ENCODE results near the gene MKKS. TPM values are rescaled to one million over a fixed set of nuclear protein-coding genes. Genes with fewer than 3 reads are reported as not detected.

MKKS gene
- total RNA-seq, 4 donors from 2014 or later = 5.9 to 13.0 (median 9.8) TPM

DNA sequence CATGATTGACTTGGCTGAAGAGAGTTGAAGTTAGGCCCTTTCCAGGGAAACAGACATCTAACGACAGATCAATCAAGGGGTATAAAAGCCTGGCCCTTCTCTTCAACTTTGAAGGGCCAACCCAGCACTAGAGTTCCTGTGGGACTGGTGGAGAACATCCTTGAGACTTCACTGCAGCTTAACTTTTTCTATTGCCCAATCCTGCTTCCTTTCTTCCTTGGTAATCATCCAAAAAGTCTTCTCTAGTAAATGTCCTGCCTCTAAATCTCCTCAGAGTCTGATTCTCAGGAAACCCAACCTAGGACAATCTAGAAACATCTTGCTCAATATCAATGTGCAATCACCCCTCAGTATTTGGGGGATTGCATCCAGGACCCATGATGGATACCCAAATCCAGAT lies 1.9 kb downstream of the MKKS start:
- intact Hi-C loops (cut with DNase I; ENCODE audit: low total_unique reads) = no loop called here
- no peak for DNase-seq (ENCODE audit: low spot score in 2 of 2)
- H3K4me3 ChIP-seq (ENCODE audit: low read depth, poor library complexity, severe bottlenecking) = no peak overlapping the region
- 50 to 84% methylated on average over 1 of the region's 1 CpG for WGBS, 2 donors
- TF ChIP-seq, protein P1, sequence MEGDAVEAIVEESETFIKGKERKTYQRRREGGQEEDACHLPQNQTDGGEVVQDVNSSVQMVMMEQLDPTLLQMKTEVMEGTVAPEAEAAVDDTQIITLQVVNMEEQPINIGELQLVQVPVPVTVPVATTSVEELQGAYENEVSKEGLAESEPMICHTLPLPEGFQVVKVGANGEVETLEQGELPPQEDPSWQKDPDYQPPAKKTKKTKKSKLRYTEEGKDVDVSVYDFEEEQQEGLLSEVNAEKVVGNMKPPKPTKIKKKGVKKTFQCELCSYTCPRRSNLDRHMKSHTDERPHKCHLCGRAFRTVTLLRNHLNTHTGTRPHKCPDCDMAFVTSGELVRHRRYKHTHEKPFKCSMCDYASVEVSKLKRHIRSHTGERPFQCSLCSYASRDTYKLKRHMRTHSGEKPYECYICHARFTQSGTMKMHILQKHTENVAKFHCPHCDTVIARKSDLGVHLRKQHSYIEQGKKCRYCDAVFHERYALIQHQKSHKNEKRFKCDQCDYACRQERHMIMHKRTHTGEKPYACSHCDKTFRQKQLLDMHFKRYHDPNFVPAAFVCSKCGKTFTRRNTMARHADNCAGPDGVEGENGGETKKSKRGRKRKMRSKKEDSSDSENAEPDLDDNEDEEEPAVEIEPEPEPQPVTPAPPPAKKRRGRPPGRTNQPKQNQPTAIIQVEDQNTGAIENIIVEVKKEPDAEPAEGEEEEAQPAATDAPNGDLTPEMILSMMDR (IDR thresholded peaks at IDR 0.05) = no peak
- TF ChIP-seq POLR2A (IDR thresholded peaks at IDR 0.05) = no peak

DNA sequence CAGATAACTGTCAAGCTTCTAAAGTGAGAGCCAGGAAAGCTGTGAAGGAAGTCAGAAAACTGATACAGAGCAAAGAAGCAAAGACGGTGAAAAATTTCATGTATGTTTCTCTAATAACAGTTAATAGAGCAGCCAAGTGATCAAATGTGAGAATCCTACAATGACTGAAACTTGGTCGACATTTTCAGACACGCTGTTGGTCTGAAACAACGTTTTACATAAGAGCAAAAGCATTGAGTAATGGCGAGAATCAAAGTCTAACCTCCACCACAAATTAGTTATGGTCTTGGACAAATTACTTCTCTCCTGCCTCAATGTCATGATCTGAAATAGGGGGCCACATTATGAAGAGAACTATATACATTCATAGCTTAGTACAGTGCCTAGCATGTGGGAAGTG lies 3.3 kb downstream of the MKKS start:
- intact Hi-C loops (cut with DNase I; ENCODE audit: low total_unique reads) = no loop called here
- 86 to 88% methylated on average over 5 of the region's 5 CpGs for WGBS, 2 donors
- TF ChIP-seq, protein P1 (IDR thresholded peaks at IDR 0.05) = no peak
- no peak for TF ChIP-seq POLR2A (IDR thresholded peaks at IDR 0.05)
- H3K4me3 ChIP-seq (ENCODE audit: low read depth, poor library complexity, severe bottlenecking) = no peak overlapping the region
- DNase-seq (ENCODE audit: low spot score in 2 of 2) = no peak

DNA sequence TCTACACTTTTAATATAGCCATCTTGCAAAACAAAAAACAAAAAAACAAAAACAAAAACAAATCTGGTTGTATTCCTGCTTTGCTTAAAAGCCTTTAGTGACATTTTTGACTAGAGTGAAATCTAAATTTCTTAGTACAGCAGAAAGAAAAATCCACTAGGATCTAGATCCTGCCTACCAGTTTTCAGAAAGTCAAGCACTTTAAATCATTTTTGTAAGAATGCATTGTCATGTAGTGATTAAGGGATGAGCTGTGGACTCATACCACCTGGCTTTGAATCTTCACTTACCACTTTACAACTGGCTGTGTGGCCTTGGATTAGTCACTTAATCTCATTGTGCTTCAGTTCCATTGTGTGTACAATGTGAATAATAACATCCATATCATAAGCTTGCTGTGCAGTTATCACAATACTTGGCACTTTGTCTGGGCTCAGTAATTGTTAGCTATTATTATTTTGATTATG lies 4.0 kb downstream of the MKKS start:
- DNase-seq (ENCODE audit: low spot score in 2 of 2) = no peak
- H3K4me3 ChIP-seq (ENCODE audit: low read depth, poor library complexity, severe bottlenecking) = no peak overlapping the region
- no peak for TF ChIP-seq POLR2A (IDR thresholded peaks at IDR 0.05)
- TF ChIP-seq, protein P1 (IDR thresholded peaks at IDR 0.05) = no peak
- intact Hi-C loops (cut with DNase I; ENCODE audit: low total_unique reads) = loop anchor here (10.0 kb wide), 1 partner anchor 445 kb away; no protein-coding TSS in a partner anchor

DNA sequence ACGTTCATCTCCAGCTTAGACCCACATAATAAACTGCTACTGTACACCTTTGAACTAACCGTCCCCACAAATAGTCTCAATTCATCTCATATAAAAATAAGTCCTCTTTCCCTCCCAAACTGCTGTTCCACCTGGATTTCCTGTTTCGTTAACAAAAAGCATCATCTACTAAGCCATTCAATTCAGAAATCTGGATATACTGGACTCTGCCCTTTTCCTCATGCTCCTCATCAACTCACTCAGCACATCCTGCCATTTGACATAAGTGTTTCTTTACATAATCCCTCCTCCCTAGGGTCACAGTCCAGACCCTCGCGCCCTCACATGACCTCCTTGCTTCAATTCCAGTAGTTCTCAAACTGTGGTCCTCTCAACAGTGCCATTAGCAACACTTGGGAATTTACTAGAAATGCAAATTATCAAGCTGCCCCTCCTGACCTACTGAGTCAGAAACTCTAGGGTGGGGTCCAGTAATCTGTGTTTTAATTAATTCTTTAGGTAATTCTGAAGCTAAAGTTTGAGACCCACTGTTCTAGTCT lies 4.5 kb downstream of the MKKS start:
- WGBS, 2 donors = 88 to 89% methylated on average over 5 of the region's 5 CpGs
- no peak for DNase-seq (ENCODE audit: low spot score in 2 of 2)
- TF ChIP-seq, protein P1 (IDR thresholded peaks at IDR 0.05) = no peak
- no peak for TF ChIP-seq POLR2A (IDR thresholded peaks at IDR 0.05)
- intact Hi-C loops (cut with DNase I; ENCODE audit: low total_unique reads) = loop anchor here (10.0 kb wide), 1 partner anchor 445 kb away; no protein-coding TSS in a partner anchor
- no peak overlapping the region for H3K4me3 ChIP-seq (ENCODE audit: low read depth, poor library complexity, severe bottlenecking)

DNA sequence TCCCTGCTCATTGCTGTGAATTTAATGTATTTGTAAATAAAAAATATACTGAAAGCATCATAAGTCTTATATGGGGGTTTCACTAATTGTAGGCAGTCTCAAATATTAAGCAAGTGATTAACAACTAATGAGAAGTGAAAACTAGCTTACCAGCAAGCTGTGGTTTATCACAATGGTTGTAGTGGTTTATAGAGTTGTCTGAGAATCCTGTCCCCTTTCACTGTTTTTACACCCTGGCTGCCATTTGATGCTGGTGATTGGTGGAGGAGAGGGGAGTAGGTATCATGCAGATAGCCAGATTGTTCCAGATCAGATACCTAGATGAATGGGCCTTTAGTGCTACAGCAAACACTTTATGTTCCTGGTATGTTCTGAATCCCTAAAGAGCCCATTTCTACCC lies 6.0 kb downstream of the MKKS start:
- DNase-seq (ENCODE audit: low spot score in 2 of 2) = no peak
- no peak overlapping the region for H3K4me3 ChIP-seq (ENCODE audit: low read depth, poor library complexity, severe bottlenecking)
- no peak for TF ChIP-seq POLR2A (IDR thresholded peaks at IDR 0.05)
- TF ChIP-seq, protein P1 (IDR thresholded peaks at IDR 0.05) = no peak
- intact Hi-C loops (cut with DNase I; ENCODE audit: low total_unique reads) = loop anchor here (10.0 kb wide), 1 partner anchor 443 kb away; no protein-coding TSS in a partner anchor
